HG02970 (cell line): Measurements from ENCODE around the gene MPZL3.
A peak's percentile ranks its signal among the peaks of the same experiment; 100 is the strongest.

Source experiments
- ATAC-seq: cut with Tn5 transposase; IDR thresholded peaks from one replicate; pipeline ENCODE4 v1.9.1; 2021; ENCODE audit warnings: mild to moderate bottlenecking, moderate library complexity, moderate number of reproducible peaks; ENCODE audit not compliant: unreplicated experiment, low FRiP score

MPZL3 gene

DNA sequence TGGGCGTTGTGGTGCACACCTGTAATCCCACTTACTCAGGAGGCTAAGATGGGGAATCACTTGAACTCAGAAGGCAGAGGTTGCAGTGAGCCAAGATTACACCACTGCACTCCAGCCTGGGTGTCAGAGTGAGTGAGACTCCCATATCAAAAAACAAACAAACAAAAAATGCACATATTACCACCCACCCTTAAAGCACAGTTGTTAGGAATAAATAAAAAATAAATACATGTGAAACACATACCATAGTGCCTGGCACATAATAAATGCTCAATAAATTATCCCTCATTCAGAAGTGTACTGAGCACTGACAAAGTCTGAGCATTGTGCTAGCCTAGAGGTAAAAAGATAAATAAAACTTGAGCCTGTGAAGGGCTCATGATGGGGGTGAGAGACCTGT lies 18.3 kb downstream of the MPZL3 start:
- ATAC-seq, result no peak

DNA sequence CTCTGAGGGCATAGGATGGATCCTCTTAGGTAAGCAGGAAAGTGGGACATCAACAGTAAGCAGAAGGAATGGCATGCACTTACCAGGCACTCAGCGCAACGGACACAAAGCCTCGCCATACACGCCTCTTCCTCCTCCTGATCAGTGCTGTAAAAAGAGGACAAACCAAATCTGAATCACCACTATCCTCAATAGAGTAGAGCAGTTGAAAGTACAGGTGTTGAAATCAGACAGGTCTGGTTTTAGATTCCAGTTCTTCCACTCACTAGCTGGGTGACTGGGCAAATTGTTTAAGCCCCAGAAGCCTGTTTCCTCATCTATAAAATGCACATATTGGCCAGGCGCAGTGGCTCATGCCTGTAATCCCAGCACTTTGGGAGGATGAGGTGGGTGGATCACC lies 18.8 kb downstream of the MPZL3 start:
- no peak for ATAC-seq

DNA sequence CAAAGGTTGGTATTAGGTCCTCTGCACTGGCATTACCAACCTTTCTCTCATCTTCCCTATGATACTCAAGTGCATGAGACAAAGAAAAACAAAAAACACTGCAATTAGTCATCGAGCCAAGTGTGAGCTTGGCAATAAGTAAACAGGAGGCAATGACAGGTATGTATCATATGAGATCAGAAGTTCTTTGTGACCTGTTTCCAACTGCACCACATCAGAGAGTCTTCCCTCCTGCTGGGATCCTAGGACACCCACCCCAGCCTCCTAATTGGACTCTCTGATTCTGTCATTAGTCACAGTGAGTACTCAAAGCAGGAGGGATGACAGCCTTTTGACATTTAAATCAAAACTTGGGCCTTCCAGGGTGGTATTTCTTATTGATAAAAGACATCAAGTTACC lies 19.5 kb downstream of the MPZL3 start:
- no peak for ATAC-seq

DNA sequence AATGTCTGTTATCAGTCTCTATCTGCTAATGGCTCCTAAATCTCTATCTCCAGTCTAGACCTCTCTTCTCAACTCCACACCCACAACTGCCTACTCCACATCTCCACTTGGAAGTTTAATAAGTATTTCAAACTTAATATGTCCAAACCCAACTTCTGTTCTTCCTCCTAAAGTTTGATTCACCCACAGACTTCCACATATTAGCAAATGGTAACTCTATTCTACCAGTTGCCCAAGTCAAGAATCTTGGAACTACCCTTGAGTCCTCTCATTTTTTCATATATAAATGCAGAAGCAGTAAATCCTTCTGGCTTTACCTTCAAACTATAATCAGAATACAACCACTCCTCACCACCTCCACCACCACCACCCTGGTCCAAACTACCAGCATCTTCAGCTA lies 20.7 kb downstream of the MPZL3 start:
- ATAC-seq, result no peak

DNA sequence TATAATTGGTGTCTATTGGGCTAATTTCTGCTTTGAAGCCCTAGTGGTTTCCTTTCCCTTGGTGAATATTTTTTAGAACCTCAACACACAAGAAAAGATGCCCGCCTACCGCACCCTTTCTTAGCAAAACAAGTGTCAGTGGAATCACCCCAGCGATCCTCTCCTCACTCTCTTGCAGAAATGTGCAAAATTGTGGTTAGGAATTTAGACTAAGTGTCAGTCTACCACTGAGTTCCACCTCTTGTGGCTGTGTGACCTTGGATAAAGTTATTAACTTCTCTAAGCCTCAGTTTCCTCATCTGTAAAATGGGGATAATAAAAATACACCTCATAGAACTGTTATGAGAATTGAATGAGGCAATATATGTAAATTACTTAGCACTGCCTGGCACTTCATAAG lies 22.1 kb downstream of the MPZL3 start:
- no peak for ATAC-seq

DNA sequence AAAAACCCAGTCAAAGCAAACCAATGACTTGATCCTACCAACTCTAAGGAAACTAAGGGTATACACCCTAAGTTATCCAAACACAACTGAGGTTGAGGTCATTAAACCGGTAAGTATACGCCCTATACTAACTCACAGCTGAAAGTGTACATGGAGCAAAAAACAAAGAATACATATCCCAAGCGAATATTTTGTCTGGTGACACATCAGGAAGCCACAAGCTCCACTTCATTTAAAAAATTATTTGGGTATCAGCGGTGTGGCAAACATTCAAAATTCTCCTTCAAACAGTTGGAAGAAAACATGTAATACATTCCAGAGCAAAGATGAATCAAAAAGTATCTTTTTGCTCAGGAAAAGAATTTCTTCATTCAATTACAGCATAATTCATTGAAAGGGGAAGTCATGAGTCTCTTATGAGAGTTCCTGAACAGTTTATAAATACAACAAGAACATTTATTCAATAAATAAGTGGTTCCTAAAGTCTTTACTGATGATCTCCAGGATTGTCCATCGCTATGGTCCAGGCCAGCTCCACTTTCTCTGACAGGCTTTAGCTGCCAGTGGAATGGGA lies 22.8 kb downstream of the MPZL3 start:
- no peak for ATAC-seq

DNA sequence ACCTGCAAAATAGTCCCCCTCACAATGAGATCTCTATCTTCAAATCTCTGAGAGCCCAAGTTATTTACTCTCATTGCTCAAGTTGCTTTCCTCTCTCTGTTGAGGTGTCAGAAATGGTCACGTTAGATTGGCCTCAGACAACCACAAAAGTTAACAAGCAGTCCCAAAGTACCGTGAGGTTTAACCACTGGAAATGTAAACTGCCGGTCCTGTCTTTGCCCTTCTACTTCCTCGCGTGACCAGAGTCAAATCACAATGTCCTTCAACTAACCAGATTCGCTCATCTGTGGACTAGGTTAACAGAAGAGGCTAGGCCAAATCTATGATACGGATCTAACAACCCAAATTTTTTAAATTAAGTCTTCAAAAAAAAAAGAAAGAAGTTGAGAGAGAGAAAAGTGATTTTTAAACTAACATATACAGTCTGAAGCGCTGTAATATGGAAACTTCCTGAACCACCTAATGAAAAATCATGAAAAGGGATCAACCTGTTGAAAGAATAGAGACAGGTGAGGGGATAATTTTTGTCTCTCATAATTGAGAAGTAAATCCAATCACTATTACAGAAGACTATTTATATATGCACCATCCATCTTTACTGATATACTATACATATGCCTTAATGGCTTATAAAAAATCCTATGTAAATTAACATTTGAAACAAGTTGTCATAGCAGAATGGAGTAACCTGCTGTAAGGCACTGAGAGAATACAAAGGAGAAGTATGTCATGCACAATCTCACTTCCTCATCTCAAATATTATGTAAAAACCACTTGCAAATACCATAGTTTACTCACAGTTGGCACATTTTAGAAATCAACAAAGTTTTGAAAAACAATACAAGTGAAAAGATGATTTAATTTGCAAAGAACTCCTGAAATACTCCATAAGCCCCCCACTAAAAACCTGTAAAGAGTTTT lies 24.0 kb downstream of the MPZL3 start:
- ATAC-seq, result peak; percentile 46

DNA sequence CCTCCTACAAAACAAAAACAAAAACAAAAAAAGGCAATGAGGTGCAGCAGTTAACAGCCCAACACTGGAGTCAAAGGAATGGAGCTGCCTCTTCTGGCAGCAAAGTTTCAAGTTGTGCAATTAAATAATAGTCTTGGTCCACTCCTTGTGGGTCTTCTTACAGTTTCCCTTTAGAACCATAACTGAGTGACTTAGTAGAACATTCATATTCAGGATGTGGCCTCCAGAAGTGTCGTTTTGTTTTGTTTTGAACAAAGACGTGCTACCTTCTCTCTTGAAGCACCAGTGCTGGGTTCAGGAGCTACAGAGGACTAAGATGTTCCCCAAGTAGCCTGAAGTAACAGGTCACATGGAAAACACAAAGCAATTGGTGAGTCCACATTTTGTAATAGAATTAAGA lies 25.4 kb downstream of the MPZL3 start:
- no peak for ATAC-seq

DNA sequence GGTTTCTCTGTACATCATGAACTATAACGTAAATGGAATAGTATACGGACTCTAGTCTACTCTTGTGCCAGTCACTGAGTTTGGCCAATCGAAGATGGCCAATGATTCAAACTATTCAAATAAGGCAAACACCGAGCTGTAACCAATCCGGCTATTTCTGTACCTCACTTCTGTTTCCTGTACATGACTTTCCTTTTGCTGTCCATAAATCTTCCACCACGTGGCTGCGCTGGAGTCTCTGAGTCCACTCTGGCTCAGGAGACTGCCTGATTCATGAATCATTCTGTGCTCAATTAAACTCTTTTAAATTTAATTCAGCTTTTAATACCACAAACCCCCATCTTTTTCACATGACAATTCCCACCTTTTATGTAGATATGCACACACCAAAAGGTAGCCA lies 25.9 kb downstream of the MPZL3 start:
- ATAC-seq, result no peak

DNA sequence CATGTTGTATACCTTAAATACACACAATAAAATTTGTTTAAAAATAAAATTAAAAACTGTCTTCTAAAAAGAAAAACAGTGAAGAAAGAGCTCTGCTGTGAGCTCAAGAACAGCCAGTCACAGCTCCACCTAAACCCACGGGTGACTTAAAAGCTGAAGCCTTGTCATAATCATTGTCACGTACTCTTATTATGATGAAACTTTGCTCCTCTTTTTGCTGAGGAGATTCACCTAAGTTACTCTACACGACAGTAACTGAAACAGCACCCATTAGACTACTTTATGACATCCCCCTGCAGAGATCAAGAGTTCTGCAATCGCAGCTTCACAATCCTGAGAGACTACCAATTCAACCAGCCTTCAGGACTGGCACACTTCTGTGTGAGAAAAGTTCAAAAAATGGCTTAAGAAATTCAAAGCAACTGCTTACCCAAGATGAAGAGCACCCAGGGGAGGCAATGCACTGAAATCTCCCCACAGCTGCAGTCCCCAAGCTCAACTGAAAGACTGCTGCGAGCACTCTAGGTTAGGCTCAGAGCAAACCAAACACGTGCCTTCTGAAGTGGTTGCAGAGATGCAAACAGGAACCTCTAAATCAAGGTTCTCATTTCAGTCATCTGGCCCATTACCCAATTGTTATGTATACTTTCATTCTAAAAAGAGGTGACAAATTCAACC lies 27.5 kb downstream of the MPZL3 start, which contains the start of gene JAML:
Gene JAML, minus strand, starts transcription at position 501 of the 678 bp plus-strand sequence. CDS start 10,145 bp downstream, outside the sequence.
- no peak for ATAC-seq

DNA sequence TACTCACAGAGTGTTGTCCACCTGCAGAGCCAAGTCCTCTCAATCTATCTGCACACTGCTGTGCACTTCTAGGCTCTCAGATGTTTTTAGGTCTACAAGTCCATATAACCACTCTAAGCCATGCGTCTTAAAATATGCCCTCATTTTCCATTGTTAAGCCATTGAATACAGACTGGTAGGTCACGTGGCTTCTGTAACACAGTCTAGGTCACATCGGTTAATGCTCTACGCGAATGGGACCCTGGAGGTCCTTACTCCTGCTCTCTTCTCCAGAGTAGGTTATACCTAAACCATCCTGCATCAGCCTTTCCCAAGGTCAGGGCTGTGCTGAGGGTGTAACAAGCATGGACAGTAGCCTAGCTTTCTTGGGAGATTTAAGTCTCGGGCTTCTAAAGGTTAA lies 28.2 kb downstream of the MPZL3 start:
- no peak for ATAC-seq

DNA sequence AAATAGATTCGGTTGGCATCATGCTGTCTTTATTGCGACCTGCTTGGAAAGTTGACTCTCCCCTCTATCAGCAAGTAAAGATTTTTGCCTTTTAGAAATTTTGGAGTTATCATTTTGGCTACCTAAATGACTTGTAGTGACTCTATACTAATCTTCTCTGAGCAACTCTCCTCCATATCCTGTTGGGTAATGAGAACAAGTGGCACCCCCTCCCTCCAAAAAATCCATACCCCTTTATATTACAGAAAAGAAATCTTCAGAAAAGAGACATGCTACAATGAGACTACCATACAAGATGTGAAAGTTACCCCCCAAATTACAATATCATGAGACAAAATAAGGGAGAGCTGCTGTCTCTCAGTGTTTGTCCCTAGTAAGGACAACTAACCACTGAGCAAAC lies 28.6 kb downstream of the MPZL3 start:
- no peak for ATAC-seq

DNA sequence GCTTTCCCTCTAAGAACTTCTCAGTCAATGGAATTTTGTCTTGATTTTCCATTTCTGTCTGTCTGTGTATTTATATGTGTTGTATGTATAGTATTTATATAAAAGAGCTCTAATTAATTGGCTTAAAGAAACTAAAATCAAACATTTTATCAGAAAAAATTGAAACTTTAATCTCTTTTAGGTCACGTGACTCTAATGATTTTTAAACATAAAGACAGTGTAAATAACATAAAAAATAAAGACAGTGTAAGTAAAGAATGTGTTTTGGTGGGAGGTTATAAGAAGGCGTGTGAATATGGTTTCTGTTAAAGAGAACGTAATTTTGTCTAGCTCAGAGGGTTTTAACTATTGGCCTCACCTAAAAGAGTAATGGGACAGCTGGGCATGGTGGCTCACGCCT lies 29.7 kb downstream of the MPZL3 start:
- ATAC-seq, result no peak

DNA sequence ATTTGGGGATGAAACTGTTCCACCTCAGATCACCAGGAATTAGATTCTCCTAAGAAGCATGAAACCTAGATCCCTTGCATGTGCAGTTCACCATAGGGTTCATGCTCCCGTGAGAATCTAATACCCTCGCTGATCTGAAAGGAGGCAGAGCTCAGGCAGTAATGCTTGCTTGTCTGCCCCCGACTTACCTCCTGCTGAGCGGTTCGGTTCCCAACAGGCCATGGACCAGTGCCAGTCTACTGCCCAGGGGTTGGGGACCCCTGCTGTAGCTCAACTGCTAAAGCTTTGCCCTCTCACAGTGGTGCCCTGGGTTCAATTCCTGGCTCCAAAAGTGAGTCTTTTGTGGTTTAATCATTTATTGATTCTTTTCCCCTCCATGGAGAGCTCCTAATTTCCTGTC lies 30.7 kb downstream of the MPZL3 start:
- no peak for ATAC-seq

DNA sequence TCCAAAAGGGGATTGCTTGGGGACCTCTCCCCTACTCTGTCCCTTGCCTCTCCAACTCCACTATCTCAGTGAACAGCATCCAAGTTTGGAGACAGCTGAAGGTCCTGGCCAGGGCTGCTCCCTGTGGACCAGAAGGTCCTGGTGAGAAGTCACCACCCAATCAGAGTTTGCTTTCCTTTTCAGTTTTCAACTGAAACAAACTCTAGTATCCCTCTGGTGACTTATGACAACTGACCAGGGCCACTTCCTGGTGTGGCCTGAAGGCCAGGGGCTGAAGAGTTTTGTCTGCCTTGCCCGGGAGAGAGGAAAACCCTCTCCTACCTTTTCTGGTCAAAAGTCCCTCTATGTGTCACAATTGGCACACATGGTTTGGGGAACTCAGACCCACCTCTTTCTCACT lies 32.4 kb downstream of the MPZL3 start:
- no peak for ATAC-seq

DNA sequence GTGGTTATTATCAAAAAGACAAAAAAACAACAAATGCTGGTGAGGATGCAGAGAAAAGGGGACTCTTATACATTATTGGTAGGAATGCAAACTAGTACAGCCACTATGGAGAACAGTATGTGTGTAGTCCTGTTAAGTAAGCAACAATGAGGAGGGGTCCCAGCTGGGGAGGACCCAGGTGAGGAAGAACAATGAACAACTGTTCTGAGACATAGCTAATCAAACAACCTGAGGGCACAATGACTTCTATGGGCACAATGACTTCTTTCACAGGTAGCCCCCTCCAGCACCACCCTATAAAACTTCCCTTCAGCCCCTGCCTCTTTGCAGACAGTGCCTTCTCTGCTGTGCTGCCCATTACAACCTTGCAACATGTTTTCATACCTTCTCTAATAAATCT lies 32.9 kb downstream of the MPZL3 start:
- no peak for ATAC-seq

DNA sequence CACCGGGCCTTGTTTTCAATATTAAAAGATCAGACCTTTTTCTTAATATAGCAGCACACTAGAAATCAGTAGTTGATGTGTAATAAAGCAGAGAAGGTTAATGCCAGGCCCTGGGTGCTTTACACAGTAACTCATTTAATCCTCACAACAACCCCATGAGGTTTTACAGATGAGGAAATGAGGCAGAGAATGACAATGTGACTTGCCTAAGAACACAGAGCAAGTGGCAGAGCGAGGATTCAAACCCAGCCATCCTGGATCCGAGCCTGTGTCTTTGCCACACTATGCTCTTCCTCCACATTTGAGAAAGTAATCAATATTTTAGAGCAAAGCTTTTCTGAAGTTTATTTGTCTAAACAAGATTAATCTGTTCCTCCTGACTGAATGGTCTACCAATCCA lies 34.6 kb downstream of the MPZL3 start:
- no peak for ATAC-seq

DNA sequence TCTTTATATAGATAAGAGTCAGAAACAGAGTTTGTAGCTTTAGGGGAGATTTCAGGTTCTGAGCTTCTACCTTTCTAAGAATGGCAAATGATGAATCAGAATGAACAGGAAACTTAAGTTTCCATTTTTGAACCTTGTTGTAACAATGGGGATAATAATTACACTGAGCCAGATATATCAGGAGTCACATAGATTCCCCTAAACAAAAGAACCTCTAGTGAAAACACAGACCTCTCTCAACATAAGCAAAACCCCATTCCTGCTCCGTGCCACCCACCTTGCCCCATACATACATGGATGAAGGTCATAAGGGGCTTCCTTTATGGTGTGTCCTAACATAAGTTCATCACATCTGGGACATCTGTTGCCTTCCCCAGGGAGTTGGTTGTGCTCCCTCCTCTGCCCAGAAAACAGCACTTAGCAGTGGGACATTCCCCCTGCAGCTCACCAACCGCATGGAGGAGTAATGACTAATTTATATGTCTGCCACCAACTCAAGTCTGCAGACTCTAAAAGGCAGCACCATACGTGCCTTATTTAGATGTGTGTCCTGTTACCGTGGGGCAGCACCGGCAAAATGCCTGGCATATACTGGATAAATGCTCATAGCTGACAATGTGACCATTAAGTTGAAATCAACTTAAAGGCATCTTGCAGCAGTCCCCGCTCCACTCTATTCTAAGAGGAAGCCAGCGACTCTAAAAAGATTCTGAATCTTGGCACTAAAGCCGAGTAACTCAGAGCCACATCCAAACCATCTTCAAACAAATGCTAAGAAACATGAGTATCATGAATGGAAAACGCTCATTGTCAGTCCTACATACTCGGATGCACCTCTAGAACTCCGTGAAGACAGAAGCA lies 35.3 kb downstream of the MPZL3 start:
- ATAC-seq, result no peak

DNA sequence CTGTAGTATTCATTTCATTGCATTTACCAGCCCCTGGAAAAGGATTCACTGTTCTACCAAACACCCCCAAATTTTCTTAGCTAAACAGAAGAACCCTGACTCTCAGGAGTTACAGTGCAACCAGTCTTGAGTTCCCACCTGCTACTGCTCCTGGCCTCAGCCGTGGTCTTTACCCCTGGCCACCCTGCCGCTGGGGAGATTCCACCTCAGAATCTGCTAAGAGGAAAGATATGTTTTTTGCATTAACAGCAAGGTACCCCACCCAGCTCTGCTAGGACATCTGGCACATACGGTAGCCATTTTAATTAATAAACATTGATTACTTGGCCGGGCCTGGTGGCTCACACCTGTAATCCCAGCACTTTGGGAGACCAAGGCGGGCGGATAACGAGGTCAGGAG lies 36.4 kb downstream of the MPZL3 start:
- no peak for ATAC-seq

DNA sequence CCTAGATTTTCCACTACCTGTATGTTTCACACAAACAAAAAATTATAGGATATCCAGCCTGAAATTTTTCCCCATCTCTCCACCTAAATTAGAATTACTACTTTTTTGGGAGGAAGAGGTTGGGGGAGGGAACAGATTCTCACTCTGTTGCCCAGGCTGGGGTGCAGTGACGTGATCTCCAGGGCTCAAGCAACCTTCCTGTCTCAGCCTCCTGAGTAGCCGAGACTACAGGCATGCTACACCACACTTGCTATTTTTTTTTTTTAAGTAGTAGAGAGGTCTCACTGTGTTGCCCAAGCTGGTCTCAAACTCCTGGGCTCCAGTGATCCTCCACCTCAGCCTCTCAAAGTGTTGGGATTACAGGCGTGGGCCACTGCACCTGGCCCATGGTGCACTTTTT lies 36.9 kb downstream of the MPZL3 start:
- no peak for ATAC-seq
